BLaER1 treated with 17β-estradiol and CSF1 and Interleukin-3, amounts not matched to agents 10 nM and 100 nM (cell line): ENCODE results near the gene MAGI2.
A peak's percentile ranks its signal among the peaks of the same experiment; 100 is the strongest.

Experiments used
- H3K27ac ChIP-seq, 11 experiments: shearing (Covaris generic); formaldehyde crosslinking; 2 replicates each; pipeline ENCODE4 v1.8.1; 2022
- H3K27me3 ChIP-seq, 11 experiments: shearing (Covaris generic); formaldehyde crosslinking; 2 replicates each; pipeline ENCODE4 v1.8.1; 2022
- H3K36me3 ChIP-seq, 11 experiments: shearing (Covaris generic); formaldehyde crosslinking; 2 replicates each; pipeline ENCODE4 v1.8.1; 2022
- H3K4me1 ChIP-seq, 10 experiments: shearing (Covaris generic); formaldehyde crosslinking; 2 replicates each; pipeline ENCODE4 v1.8.1; 2022
- H3K4me2 ChIP-seq, 11 experiments: shearing (Covaris generic); formaldehyde crosslinking; 2 replicates each; pipeline ENCODE4 v1.8.1; 2022
- H3K4me3 ChIP-seq, 10 experiments: shearing (Covaris generic); formaldehyde crosslinking; 2 replicates each; pipeline ENCODE4 v1.8.1; 2022
- H3K9ac ChIP-seq, 11 experiments: shearing (Covaris generic); formaldehyde crosslinking; 2 replicates each; pipeline ENCODE4 v1.8.1; 2022
- H3K9me3 ChIP-seq, 11 experiments: shearing (Covaris generic); formaldehyde crosslinking; replicated peaks in 1 of 11; 2 replicates each; pipeline ENCODE4 v1.8.1; 2022
- H4K20me1 ChIP-seq, 11 experiments: shearing (Covaris generic); formaldehyde crosslinking; 2 replicates each; pipeline ENCODE4 v1.8.1; 2022
- Cebpa-rat ChIP-seq, 11 experiments: shearing (Covaris generic); IDR thresholded peaks; 2 replicates each; pipeline ENCODE4 v1.8.1; 2022

The MAGI2 gene

DNA sequence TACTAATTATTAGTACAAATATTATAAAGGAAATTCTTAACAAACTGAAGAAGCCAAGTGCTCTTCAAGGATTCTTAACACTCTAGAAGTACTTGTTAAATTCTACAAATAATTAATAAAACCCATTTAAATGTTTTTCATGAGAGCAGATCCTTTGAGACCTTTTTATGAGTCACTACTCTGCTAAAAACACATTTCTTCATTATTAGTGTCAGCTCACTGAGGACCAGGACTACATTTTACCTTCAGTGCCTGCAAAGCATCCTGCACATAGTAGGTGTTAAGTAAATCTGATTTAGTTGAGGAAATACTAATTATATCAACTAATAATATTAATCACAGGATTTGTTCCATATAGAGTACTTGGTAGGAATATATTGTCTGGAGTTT lies 1381.3 kb downstream of the MAGI2 start:
- H3K27ac ChIP-seq, result no peak overlapping the region
- no peak overlapping the region for H3K9ac ChIP-seq
- no peaks in the 10 kb centered on the region for H3K9me3 ChIP-seq
- H4K20me1 ChIP-seq, result no peaks in the 10 kb centered on the region
- H3K27me3 ChIP-seq, result no peaks in the 10 kb centered on the region
- no peak for TF ChIP-seq Cebpa-rat (IDR thresholded peaks at IDR 0.05)
- no peaks in the 10 kb centered on the region for H3K36me3 ChIP-seq
- peaks cover 0 to 16% (median 2%) of the 10 kb centered on the region in 10 experiments; a peak in 6 of 20 replicates for H3K4me1 ChIP-seq
- no peak overlapping the region for H3K4me3 ChIP-seq
- 0 out of 22 replicates have a peak overlapping the region, but pooled peaks of 1 of the 11 experiments have one; percentile 26 for H3K4me2 ChIP-seq

GRCh38 chr7:78071491-78072200 lies 1381.8 kb downstream of the MAGI2 start:
- no peaks in the 10 kb centered on the region for H3K27me3 ChIP-seq
- H3K9ac ChIP-seq, result no peak overlapping the region
- no peaks in the 10 kb centered on the region for H3K9me3 ChIP-seq
- H3K36me3 ChIP-seq, result no peaks in the 10 kb centered on the region
- no peak for TF ChIP-seq Cebpa-rat (IDR thresholded peaks at IDR 0.05)
- H4K20me1 ChIP-seq, result no peaks in the 10 kb centered on the region
- no peak overlapping the region for H3K27ac ChIP-seq
- no peak overlapping the region for H3K4me2 ChIP-seq
- peaks cover 0 to 16% (median 2%) of the 10 kb centered on the region in 10 experiments; a peak in 6 of 20 replicates for H3K4me1 ChIP-seq
- no peak overlapping the region for H3K4me3 ChIP-seq

DNA sequence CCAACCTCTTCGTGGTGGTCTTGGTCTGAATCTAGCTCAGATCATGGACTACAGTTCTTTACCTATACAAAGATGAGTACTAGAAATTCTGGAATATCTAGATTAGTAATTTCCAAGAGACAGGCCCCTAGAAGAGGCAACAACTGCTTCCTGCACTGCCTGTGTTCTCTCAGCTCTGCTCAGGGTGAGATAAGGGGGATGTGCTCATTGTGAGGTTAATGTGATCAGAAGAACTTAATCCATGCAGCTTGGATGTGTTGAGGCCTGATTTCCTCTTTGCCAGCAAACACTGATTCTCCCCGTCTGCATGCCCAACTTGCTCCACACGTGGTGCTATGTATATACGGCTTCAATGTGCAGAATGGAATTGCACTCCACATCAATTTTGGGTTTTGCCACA lies 1386.9 kb downstream of the MAGI2 start:
- Histone ChIP-seq H4K20me1 (no peaks in the 10 kb centered on the region), H3K4me2 (no peak overlapping the region), H3K27me3 (no peaks in the 10 kb centered on the region), H3K9me3 (no peaks in the 10 kb centered on the region), H3K4me3 (no peak overlapping the region), H3K27ac (no peak overlapping the region), H3K36me3 (no peaks in the 10 kb centered on the region), H3K4me1 (peaks cover 0 to 14% (median 0%) of the 10 kb centered on the region in 10 experiments; a peak in 5 of 20 replicates), H3K9ac (no peak overlapping the region)
- TF ChIP-seq Cebpa-rat (IDR thresholded peaks at IDR 0.05), result no peak

- Histone ChIP-seq H4K20me1 (no peaks in the 10 kb centered on the region), H3K27me3 (no peaks in the 10 kb centered on the region), H3K4me2 (peak overlapping the region in 3 of 11 experiments; percentile 25 to 35 (median 26); a peak in 4 of 22 replicates), H3K4me3 (no peak overlapping the region), H3K9me3 (no peaks in the 10 kb centered on the region), H3K4me1 (peaks cover 0 to 33% (median 10%) of the 10 kb centered on the region in 10 experiments; a peak in 17 of 20 replicates), H3K36me3 (no peaks in the 10 kb centered on the region), H3K27ac (no peak overlapping the region), H3K9ac (no peak overlapping the region)
- TF ChIP-seq Cebpa-rat (IDR thresholded peaks at IDR 0.05), result no peak
Observed at GRCh38 chr7:78063758-78064157, 1389.7 kb downstream of the MAGI2 start.

- H4K20me1 ChIP-seq, result no peaks in the 10 kb centered on the region
- no peak for TF ChIP-seq Cebpa-rat (IDR thresholded peaks at IDR 0.05)
- no peak overlapping the region for H3K4me2 ChIP-seq
- no peak overlapping the region for H3K9ac ChIP-seq
- H3K4me3 ChIP-seq, result no peak overlapping the region
- no peaks in the 10 kb centered on the region for H3K36me3 ChIP-seq
- no peak overlapping the region for H3K27ac ChIP-seq
- no peaks in the 10 kb centered on the region for H3K27me3 ChIP-seq
- H3K9me3 ChIP-seq, result no peaks in the 10 kb centered on the region
- H3K4me1 ChIP-seq, result peaks cover 0 to 46% (median 23%) of the 10 kb centered on the region in 10 experiments; a peak in 17 of 20 replicates
Observed at GRCh38 chr7:78062214-78062613, 1391.3 kb downstream of the MAGI2 start.

- H3K27ac ChIP-seq, result peak overlapping the region in 5 of 11 experiments; percentile 50 to 80 (median 69); a peak in 8 of 22 replicates
- no peaks in the 10 kb centered on the region for H3K27me3 ChIP-seq
- peak overlapping the region in 7 of 11 experiments; percentile 8 to 84 (median 61); a peak in 8 of 22 replicates for H3K4me2 ChIP-seq
- H3K9me3 ChIP-seq, result no peaks in the 10 kb centered on the region; a peak in 1 of 22 replicates
- H4K20me1 ChIP-seq, result no peaks in the 10 kb centered on the region
- no peak for TF ChIP-seq Cebpa-rat (IDR thresholded peaks at IDR 0.05)
- H3K4me1 ChIP-seq, result peaks cover 0 to 41% (median 23%) of the 10 kb centered on the region in 10 experiments; a peak in 17 of 20 replicates
- no peak overlapping the region for H3K4me3 ChIP-seq
- H3K36me3 ChIP-seq, result no peaks in the 10 kb centered on the region
- no peak overlapping the region for H3K9ac ChIP-seq
Observed at GRCh38 chr7:78057571-78057970, 1395.9 kb downstream of the MAGI2 start.

DNA sequence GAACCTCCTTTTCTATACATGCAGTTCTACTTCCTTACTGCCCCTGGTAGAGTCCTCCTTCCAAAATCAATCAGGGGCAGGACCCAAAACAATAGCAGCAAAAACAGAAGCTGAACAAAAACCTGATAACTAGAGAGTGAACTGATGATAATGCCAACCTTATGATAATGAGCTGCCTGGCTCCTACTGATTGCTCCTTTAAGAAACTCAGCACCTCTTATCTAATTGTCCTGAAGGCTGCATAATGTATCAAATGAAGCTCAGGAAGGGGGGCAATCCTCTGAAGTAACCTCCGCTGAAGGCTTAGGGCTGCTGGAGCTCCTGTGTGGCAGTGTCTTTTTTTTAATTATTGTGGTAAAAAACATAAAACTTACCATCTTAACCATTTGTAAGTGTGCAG lies 1397.9 kb downstream of the MAGI2 start:
- Histone ChIP-seq H3K4me2 (no peak overlapping the region), H3K9ac (no peak overlapping the region), H4K20me1 (no peaks in the 10 kb centered on the region), H3K36me3 (no peaks in the 10 kb centered on the region), H3K9me3 (no peaks in the 10 kb centered on the region; a peak in 1 of 22 replicates), H3K4me3 (no peak overlapping the region), H3K27me3 (no peaks in the 10 kb centered on the region), H3K27ac (no peak overlapping the region), H3K4me1 (peaks cover 0 to 47% (median 26%) of the 10 kb centered on the region in 10 experiments; a peak in 17 of 20 replicates)
- TF ChIP-seq Cebpa-rat (IDR thresholded peaks at IDR 0.05), result no peak

GRCh38 chr7:78055001-78055573 lies 1398.4 kb downstream of the MAGI2 start:
- no peaks in the 10 kb centered on the region for H3K27me3 ChIP-seq
- H3K4me2 ChIP-seq, result no peak overlapping the region
- H4K20me1 ChIP-seq, result no peaks in the 10 kb centered on the region
- TF ChIP-seq Cebpa-rat (IDR thresholded peaks at IDR 0.05), result no peak
- H3K36me3 ChIP-seq, result no peaks in the 10 kb centered on the region
- H3K9ac ChIP-seq, result no peak overlapping the region
- peaks cover 0 to 43% (median 26%) of the 10 kb centered on the region in 10 experiments; a peak in 17 of 20 replicates for H3K4me1 ChIP-seq
- H3K4me3 ChIP-seq, result no peak overlapping the region
- no peaks in the 10 kb centered on the region; a peak in 1 of 22 replicates for H3K9me3 ChIP-seq
- H3K27ac ChIP-seq, result no peak overlapping the region

DNA sequence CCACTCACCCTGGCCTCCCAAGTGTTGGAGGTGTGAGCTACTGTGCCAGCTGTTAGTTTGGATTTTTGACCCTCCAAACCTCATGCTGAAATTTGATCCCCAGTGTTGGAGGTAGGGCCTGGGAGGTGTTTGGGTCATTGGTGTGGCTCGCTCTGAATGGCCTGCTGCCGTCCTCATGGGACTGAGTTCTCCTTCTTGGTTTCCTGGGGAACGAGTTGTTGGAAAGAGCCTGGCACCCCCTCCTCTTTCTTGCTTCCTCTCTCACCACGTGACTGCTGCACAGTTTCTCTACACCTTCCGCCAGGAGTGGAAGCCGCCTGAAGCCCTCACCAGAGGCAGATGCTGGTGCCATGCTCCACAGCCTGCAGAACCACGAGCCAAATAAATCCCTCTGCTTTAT lies 1401.4 kb downstream of the MAGI2 start:
- no peak overlapping the region for H3K9ac ChIP-seq
- H3K4me1 ChIP-seq, result peaks cover 0 to 15% (median 5%) of the 10 kb centered on the region in 10 experiments; a peak in 11 of 20 replicates
- no peaks in the 10 kb centered on the region; a peak in 1 of 22 replicates for H3K9me3 ChIP-seq
- no peak for TF ChIP-seq Cebpa-rat (IDR thresholded peaks at IDR 0.05)
- peak overlapping the region in 6 of 11 experiments; percentile 17 to 57 (median 34); a peak in 7 of 22 replicates for H3K4me2 ChIP-seq
- H3K4me3 ChIP-seq, result no peak overlapping the region
- no peak overlapping the region for H3K27ac ChIP-seq
- no peaks in the 10 kb centered on the region for H3K27me3 ChIP-seq
- no peaks in the 10 kb centered on the region for H3K36me3 ChIP-seq
- H4K20me1 ChIP-seq, result no peaks in the 10 kb centered on the region
